Activated CD4-positive, alpha-beta T cell treated with anti-CD3 and anti-CD28 coated beads, Interleukin-2, amount 10 ng/mL, durations not matched to agents 24 days and 14 days (primary cell): ENCODE results near the gene SLC51B. TPM values are rescaled to one million over a fixed set of nuclear protein-coding genes. Genes with fewer than 3 reads are reported as not detected.

ENCODE experiments used
- DNase-seq: peaks from one replicate; pipeline ENCODE4 v3.0.0; 2022
- H3K27ac Mint-ChIP-seq: one replicate; pipeline ENCODE4 v1.8.0; 2022; ENCODE audit warnings: mild to moderate bottlenecking, mixed read lengths
- H3K27me3 Mint-ChIP-seq: one replicate; pipeline ENCODE4 v1.8.0; 2022; ENCODE audit warnings: mixed read lengths
- H3K36me3 Mint-ChIP-seq: one replicate; pipeline ENCODE4 v1.8.0; 2022; ENCODE audit warnings: low read depth, mild to moderate bottlenecking, mixed read lengths
- H3K4me1 Mint-ChIP-seq: one replicate; pipeline ENCODE4 v1.8.0; 2021; ENCODE audit warnings: mixed read lengths
- H3K4me3 Mint-ChIP-seq: one replicate; pipeline ENCODE4 v1.8.0; 2022; ENCODE audit warnings: mild to moderate bottlenecking, moderate library complexity, mixed read lengths
- H3K9me3 Mint-ChIP-seq: one replicate; pipeline ENCODE4 v1.8.0; 2021; ENCODE audit warnings: mixed read lengths
- intact Hi-C: fragments of 100-400 bp; cut with micrococcal nuclease; formaldehyde crosslinking; loops from one replicate; pipeline ENCODE4 v1.15.1; 2023
- total RNA-seq: library from RNA; stranded (reverse); gene quantifications from 2 replicates; pipeline ENCODE4 v1.2.3, GENCODE V29; 2022

SLC51B gene
- total RNA-seq, 1 donor from 2014 or later: not detected

GRCh38 chr15:65050270-65050669 is 5.1 kb downstream of the SLC51B start:
- Mint-ChIP-seq H3K9me3 (no peaks in the 10 kb centered on the region), H3K27ac (no peak overlapping the region), H3K27me3 (peaks cover 7% of the 10 kb centered on the region), H3K36me3 (no peaks in the 10 kb centered on the region), H3K4me3 (no peak overlapping the region), H3K4me1 (peaks cover 9% of the 10 kb centered on the region)
- intact Hi-C loops: loop anchor here (5.0 kb wide), 1 partner anchor 337 kb away; no protein-coding TSS in a partner anchor
- no peak for DNase-seq

- intact Hi-C loops: loop anchor here (5.0 kb wide), 1 partner anchor 336 kb away; no protein-coding TSS in a partner anchor
- no peak for DNase-seq
- Mint-ChIP-seq H3K4me3 (no peak overlapping the region), H3K9me3 (no peaks in the 10 kb centered on the region), H3K27ac (no peak overlapping the region), H3K27me3 (peaks cover 7% of the 10 kb centered on the region), H3K36me3 (no peaks in the 10 kb centered on the region), H3K4me1 (peaks cover 11% of the 10 kb centered on the region)
Observed at GRCh38 chr15:65051266-65051665, 6.1 kb downstream of the SLC51B start.

- no peak overlapping the region for H3K27ac Mint-ChIP-seq
- no peaks in the 10 kb centered on the region for H3K36me3 Mint-ChIP-seq
- no peak for DNase-seq
- peaks cover 11% of the 10 kb centered on the region for H3K4me1 Mint-ChIP-seq
- no peak overlapping the region for H3K4me3 Mint-ChIP-seq
- intact Hi-C loops: loop anchor here (5.0 kb wide), 1 partner anchor 334 kb away; no protein-coding TSS in a partner anchor
- no peaks in the 10 kb centered on the region for H3K9me3 Mint-ChIP-seq
- peaks cover 7% of the 10 kb centered on the region for H3K27me3 Mint-ChIP-seq
Observed at GRCh38 chr15:65052956-65053355, 7.8 kb downstream of the SLC51B start.

- H3K27me3 Mint-ChIP-seq: peaks cover 4% of the 10 kb centered on the region
- intact Hi-C loops: loop anchor here (1.0 to 5.0 kb wide), 4 partner anchors 24 to 333 kb away; partner anchors contain the start of gene RNU5A-1
- no peak overlapping the region for H3K4me3 Mint-ChIP-seq
- DNase-seq: peak; percentile 89
- no peaks in the 10 kb centered on the region for H3K36me3 Mint-ChIP-seq
- peaks cover 7% of the 10 kb centered on the region for H3K4me1 Mint-ChIP-seq
- H3K27ac Mint-ChIP-seq: no peak overlapping the region
- no peaks in the 10 kb centered on the region for H3K9me3 Mint-ChIP-seq
Observed at GRCh38 chr15:65054333-65055200, 9.4 kb downstream of the SLC51B start.

GRCh38 chr15:65055201-65055870 is 10.1 kb downstream of the SLC51B start:
- peaks cover 1% of the 10 kb centered on the region for H3K27me3 Mint-ChIP-seq
- no peak overlapping the region for H3K4me3 Mint-ChIP-seq
- intact Hi-C loops: loop anchor here (2.0 kb wide), 2 partner anchors 45 to 241 kb away; partner anchors contain the start of gene RNU5A-1
- no peak for DNase-seq
- H3K27ac Mint-ChIP-seq: no peak overlapping the region
- peaks cover 3% of the 10 kb centered on the region for H3K4me1 Mint-ChIP-seq
- H3K36me3 Mint-ChIP-seq: no peaks in the 10 kb centered on the region
- no peaks in the 10 kb centered on the region for H3K9me3 Mint-ChIP-seq

GRCh38 chr15:65056106-65056505 is 10.9 kb downstream of the SLC51B start:
- Mint-ChIP-seq H3K27me3 (no peaks in the 10 kb centered on the region), H3K9me3 (no peaks in the 10 kb centered on the region), H3K27ac (no peak overlapping the region), H3K36me3 (no peaks in the 10 kb centered on the region), H3K4me1 (peaks cover 3% of the 10 kb centered on the region), H3K4me3 (no peak overlapping the region)
- DNase-seq: no peak
- intact Hi-C loops: no loop called here

- peaks cover 3% of the 10 kb centered on the region for H3K4me1 Mint-ChIP-seq
- H3K27me3 Mint-ChIP-seq: no peaks in the 10 kb centered on the region
- H3K27ac Mint-ChIP-seq: no peak overlapping the region
- intact Hi-C loops: no loop called here
- DNase-seq: no peak
- no peaks in the 10 kb centered on the region for H3K9me3 Mint-ChIP-seq
- no peaks in the 10 kb centered on the region for H3K36me3 Mint-ChIP-seq
- no peak overlapping the region for H3K4me3 Mint-ChIP-seq
Observed at GRCh38 chr15:65056868-65057548, 11.8 kb downstream of the SLC51B start.

GRCh38 chr15:65057549-65057940 is 12.4 kb downstream of the SLC51B start:
- intact Hi-C loops: no loop called here
- H3K9me3 Mint-ChIP-seq: no peaks in the 10 kb centered on the region
- peaks cover 3% of the 10 kb centered on the region for H3K4me1 Mint-ChIP-seq
- no peak for DNase-seq
- H3K27ac Mint-ChIP-seq: no peak overlapping the region
- H3K36me3 Mint-ChIP-seq: no peaks in the 10 kb centered on the region
- no peaks in the 10 kb centered on the region for H3K27me3 Mint-ChIP-seq
- H3K4me3 Mint-ChIP-seq: no peak overlapping the region

GRCh38 chr15:65058394-65059368 is 13.5 kb downstream of the SLC51B start:
- no peaks in the 10 kb centered on the region for H3K36me3 Mint-ChIP-seq
- no peak overlapping the region for H3K4me3 Mint-ChIP-seq
- peaks cover 2% of the 10 kb centered on the region for H3K27me3 Mint-ChIP-seq
- DNase-seq: no peak
- intact Hi-C loops: no loop called here
- peaks cover 3% of the 10 kb centered on the region for H3K4me1 Mint-ChIP-seq
- H3K9me3 Mint-ChIP-seq: no peaks in the 10 kb centered on the region
- H3K27ac Mint-ChIP-seq: no peak overlapping the region

- no peak overlapping the region for H3K4me3 Mint-ChIP-seq
- intact Hi-C loops: no loop called here
- H3K9me3 Mint-ChIP-seq: no peaks in the 10 kb centered on the region
- H3K36me3 Mint-ChIP-seq: no peaks in the 10 kb centered on the region
- peaks cover 3% of the 10 kb centered on the region for H3K4me1 Mint-ChIP-seq
- H3K27ac Mint-ChIP-seq: no peak overlapping the region
- peaks cover 8% of the 10 kb centered on the region for H3K27me3 Mint-ChIP-seq
- DNase-seq: no peak
Observed at GRCh38 chr15:65059369-65059750, 14.2 kb downstream of the SLC51B start.

- no peak overlapping the region for H3K4me3 Mint-ChIP-seq
- peaks cover 11% of the 10 kb centered on the region for H3K27me3 Mint-ChIP-seq
- no peaks in the 10 kb centered on the region for H3K36me3 Mint-ChIP-seq
- intact Hi-C loops: no loop called here
- no peaks in the 10 kb centered on the region for H3K9me3 Mint-ChIP-seq
- no peak overlapping the region for H3K27ac Mint-ChIP-seq
- DNase-seq: no peak
- H3K4me1 Mint-ChIP-seq: peaks cover 3% of the 10 kb centered on the region
Observed at GRCh38 chr15:65059931-65060596, 14.9 kb downstream of the SLC51B start.

GRCh38 chr15:65060641-65061397 is 15.6 kb downstream of the SLC51B start:
- no peak for DNase-seq
- Mint-ChIP-seq H3K4me3 (no peak overlapping the region), H3K4me1 (no peaks in the 10 kb centered on the region), H3K9me3 (no peaks in the 10 kb centered on the region), H3K36me3 (no peaks in the 10 kb centered on the region), H3K27me3 (peaks cover 18% of the 10 kb centered on the region), H3K27ac (no peak overlapping the region)
- intact Hi-C loops: no loop called here
